GM12875 (cell line): ENCODE results near the gene ARHGEF10L.

Experiments
- H3K4me3 ChIP-seq: one replicate; pipeline ENCODE4 v1.5.1; 2011; ENCODE audit warnings: low read depth, low read length, control low read depth
- CTCF ChIP-seq: IDR thresholded peaks from 2 replicates; pipeline ENCODE4 v1.5.1; 2011; ENCODE audit warnings: low read depth, mild to moderate bottlenecking, control low read depth, inconsistent platforms, low read length, moderate library complexity, borderline replicate concordance; ENCODE audit not compliant: insufficient read depth

The ARHGEF10L gene

GRCh38 chr1:17663646-17664045, 124.1 kb downstream of the ARHGEF10L start:
- TF ChIP-seq CTCF: no peak
- H3K4me3 ChIP-seq: no peak overlapping the region

GRCh38 chr1:17664322-17664721, 124.8 kb downstream of the ARHGEF10L start:
- no peak overlapping the region for H3K4me3 ChIP-seq
- no peak for TF ChIP-seq CTCF

GRCh38 chr1:17665054-17665453, 125.6 kb downstream of the ARHGEF10L start:
- no peak for TF ChIP-seq CTCF
- H3K4me3 ChIP-seq: no peak overlapping the region

DNA sequence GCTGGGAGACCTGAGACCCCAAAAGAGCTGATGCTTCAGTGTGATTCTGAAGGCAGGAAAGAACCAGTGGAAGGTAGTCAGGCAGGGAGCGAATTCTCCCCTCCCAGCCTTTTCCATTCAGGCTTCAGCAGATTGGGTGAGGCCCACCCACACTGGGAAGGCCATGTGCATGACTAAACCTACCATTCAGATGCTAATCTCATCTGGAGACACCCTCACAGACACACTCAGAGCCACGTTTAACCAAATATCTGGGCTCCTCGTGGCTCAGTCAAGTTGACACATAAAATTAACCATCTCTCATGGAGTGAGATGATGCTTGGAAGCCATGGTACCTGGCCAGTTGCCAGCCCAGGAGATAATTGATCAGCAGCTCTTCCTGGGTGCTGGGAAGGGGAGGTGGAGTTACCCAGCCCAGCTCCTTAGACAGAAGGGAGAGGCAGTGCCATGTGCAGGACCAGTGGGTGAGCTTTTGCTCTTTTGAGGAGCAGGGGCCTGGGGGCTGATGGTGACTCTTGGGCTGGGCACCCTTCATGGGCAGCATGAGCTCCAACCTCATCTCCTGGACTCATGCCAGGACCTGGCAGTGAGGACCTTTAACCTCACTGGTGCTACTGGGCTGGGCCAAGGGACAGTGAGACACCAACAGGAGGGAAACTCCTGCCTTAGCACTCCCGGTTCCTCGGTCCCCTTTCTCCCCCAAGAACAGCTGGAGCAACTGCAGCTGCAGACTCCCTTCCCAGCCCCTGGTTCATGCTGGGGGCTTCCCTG, 126.6 kb downstream of the ARHGEF10L start:
- H3K4me3 ChIP-seq: no peak overlapping the region

GRCh38 chr1:17667641-17668040, 128.1 kb downstream of the ARHGEF10L start:
- no peak overlapping the region for H3K4me3 ChIP-seq
- TF ChIP-seq CTCF: no peak

More for the DNA sequence above, 126.6 kb downstream of the ARHGEF10L start:
- no peak for TF ChIP-seq CTCF

GRCh38 chr1:17668195-17668594, 128.7 kb downstream of the ARHGEF10L start:
- no peak for TF ChIP-seq CTCF
- no peak overlapping the region for H3K4me3 ChIP-seq

GRCh38 chr1:17668624-17669175, 129.2 kb downstream of the ARHGEF10L start:
- no peak overlapping the region for H3K4me3 ChIP-seq

More at GRCh38 chr1:17668624-17669175, 129.2 kb downstream of the ARHGEF10L start:
- no peak for TF ChIP-seq CTCF
